HFFc6 (cell line): ENCODE data around the gene SLC25A48. TPM values are rescaled to one million over a fixed set of nuclear protein-coding genes. Genes with fewer than 3 reads are reported as not detected.

Experiments used
- DNase-seq: peaks from one replicate; pipeline ENCODE4 v3.0.0-alpha.2; 2018
- H3K27ac Mint-ChIP-seq: 2 replicates; pipeline ENCODE4 v1.8.0; 2020; ENCODE audit warnings: mild to moderate bottlenecking, mixed read lengths
- H3K27me3 Mint-ChIP-seq: 2 replicates; pipeline ENCODE4 v1.8.0; 2021; ENCODE audit warnings: mild to moderate bottlenecking, moderate library complexity, mixed read lengths; ENCODE audit not compliant: insufficient read depth
- H3K36me3 Mint-ChIP-seq: 2 replicates; pipeline ENCODE4 v1.8.0; 2021; ENCODE audit warnings: low read depth, mixed read lengths
- H3K4me1 Mint-ChIP-seq: 2 replicates; pipeline ENCODE4 v1.8.0; 2020; ENCODE audit warnings: low read depth, mixed read lengths
- H3K4me3 Mint-ChIP-seq: 2 replicates; pipeline ENCODE4 v1.8.0; 2020; ENCODE audit warnings: mild to moderate bottlenecking, moderate library complexity, mixed read lengths
- H3K9me3 Mint-ChIP-seq: 2 replicates; pipeline ENCODE4 v1.8.0; 2020; ENCODE audit warnings: mild to moderate bottlenecking, mixed read lengths
- total RNA-seq, 6 experiments: library from RNA; stranded (reverse); fragmentation: NEBNext Ultra II Directional; extraction: Animal tissue kit (Norgen Biotek cat#: 25700); gene quantifications; 2 replicates in 1 of 6; 3 replicates in 5 of 6; pipeline ENCODE4 v1.2.3, GENCODE V29; 2021
- TF ChIP-seq, protein P1 (sequence below): fragments of 200-600 bp; sonication (generic); IDR thresholded peaks from 2 replicates; pipeline ENCODE4 v1.5.0; 2021; ENCODE audit warnings: antibody characterized with exemption, mild to moderate bottlenecking

SLC25A48 gene
- total RNA-seq, 6 experiments from 2014 or later = not detected

- no peaks in the 10 kb centered on the region for H3K4me1 Mint-ChIP-seq
- H3K4me3 Mint-ChIP-seq = no peak overlapping the region
- TF ChIP-seq, protein P1, sequence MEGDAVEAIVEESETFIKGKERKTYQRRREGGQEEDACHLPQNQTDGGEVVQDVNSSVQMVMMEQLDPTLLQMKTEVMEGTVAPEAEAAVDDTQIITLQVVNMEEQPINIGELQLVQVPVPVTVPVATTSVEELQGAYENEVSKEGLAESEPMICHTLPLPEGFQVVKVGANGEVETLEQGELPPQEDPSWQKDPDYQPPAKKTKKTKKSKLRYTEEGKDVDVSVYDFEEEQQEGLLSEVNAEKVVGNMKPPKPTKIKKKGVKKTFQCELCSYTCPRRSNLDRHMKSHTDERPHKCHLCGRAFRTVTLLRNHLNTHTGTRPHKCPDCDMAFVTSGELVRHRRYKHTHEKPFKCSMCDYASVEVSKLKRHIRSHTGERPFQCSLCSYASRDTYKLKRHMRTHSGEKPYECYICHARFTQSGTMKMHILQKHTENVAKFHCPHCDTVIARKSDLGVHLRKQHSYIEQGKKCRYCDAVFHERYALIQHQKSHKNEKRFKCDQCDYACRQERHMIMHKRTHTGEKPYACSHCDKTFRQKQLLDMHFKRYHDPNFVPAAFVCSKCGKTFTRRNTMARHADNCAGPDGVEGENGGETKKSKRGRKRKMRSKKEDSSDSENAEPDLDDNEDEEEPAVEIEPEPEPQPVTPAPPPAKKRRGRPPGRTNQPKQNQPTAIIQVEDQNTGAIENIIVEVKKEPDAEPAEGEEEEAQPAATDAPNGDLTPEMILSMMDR = no peak
- no peaks in the 10 kb centered on the region for H3K36me3 Mint-ChIP-seq
- H3K9me3 Mint-ChIP-seq = no peaks in the 10 kb centered on the region
- H3K27me3 Mint-ChIP-seq = peaks cover 10% of the 10 kb centered on the region
- no peak for DNase-seq
- H3K27ac Mint-ChIP-seq = no peak overlapping the region
Measured at GRCh38 chr5:135814316-135814715, 20.1 kb upstream of the SLC25A48 start.

DNA sequence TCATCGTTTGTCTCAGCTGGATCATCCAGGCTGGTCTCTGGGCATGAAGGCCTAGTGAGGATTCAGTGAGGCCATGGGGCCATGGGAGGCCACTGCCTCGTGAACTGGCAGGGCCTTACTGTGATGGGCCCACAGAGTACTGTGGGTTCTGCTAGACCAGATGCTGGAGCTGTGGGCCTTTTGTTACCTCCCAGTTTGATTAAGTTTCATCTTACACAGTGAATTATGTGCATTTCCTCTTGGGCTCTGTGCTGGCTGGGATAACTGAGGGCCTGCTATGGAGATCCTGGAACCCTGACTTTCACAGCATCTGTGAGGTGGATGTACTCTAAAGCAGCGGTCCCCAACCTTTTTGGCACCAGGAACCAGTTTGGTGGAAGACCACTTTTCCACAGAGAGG, 19.7 kb upstream of the SLC25A48 start:
- no peaks in the 10 kb centered on the region for H3K4me1 Mint-ChIP-seq
- DNase-seq = no peak
- no peak overlapping the region for H3K27ac Mint-ChIP-seq
- TF ChIP-seq, protein P1 = no peak
- no peak overlapping the region for H3K4me3 Mint-ChIP-seq
- H3K9me3 Mint-ChIP-seq = no peaks in the 10 kb centered on the region
- H3K27me3 Mint-ChIP-seq = peaks cover 10% of the 10 kb centered on the region
- H3K36me3 Mint-ChIP-seq = no peaks in the 10 kb centered on the region

GRCh38 chr5:135821061-135821801, 13.2 kb upstream of the SLC25A48 start:
- DNase-seq = no peak
- no peak overlapping the region for H3K4me3 Mint-ChIP-seq
- no peaks in the 10 kb centered on the region for H3K4me1 Mint-ChIP-seq
- no peaks in the 10 kb centered on the region for H3K9me3 Mint-ChIP-seq
- H3K27ac Mint-ChIP-seq = no peak overlapping the region
- TF ChIP-seq, protein P1 = no peak
- H3K36me3 Mint-ChIP-seq = no peaks in the 10 kb centered on the region
- H3K27me3 Mint-ChIP-seq = peaks cover 14% of the 10 kb centered on the region

DNA sequence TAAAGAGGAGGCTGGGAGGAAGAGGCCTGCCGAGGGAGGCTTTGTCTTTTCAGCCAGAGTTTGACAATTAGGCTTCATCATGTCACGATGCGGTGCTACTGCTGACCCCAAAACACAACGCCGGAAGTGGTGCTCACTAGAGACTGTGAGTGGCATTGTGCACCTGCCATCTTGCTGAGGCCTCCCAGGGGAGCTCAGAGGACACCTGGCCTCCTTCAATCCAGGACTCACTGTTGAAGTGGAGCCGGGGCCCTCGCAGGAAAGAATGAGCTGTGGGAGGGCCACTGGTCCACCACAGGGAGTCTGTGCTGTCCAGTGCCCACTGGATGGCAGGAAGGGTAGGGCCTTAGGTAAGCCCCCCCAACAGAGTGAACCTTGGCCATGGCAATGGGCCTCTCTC, 12.7 kb upstream of the SLC25A48 start:
- Mint-ChIP-seq H3K9me3 (no peaks in the 10 kb centered on the region), H3K27ac (no peak overlapping the region), H3K36me3 (no peaks in the 10 kb centered on the region), H3K4me3 (no peak overlapping the region), H3K27me3 (peaks cover 19% of the 10 kb centered on the region), H3K4me1 (no peaks in the 10 kb centered on the region)
- DNase-seq = no peak
- TF ChIP-seq, protein P1 = no peak

DNA sequence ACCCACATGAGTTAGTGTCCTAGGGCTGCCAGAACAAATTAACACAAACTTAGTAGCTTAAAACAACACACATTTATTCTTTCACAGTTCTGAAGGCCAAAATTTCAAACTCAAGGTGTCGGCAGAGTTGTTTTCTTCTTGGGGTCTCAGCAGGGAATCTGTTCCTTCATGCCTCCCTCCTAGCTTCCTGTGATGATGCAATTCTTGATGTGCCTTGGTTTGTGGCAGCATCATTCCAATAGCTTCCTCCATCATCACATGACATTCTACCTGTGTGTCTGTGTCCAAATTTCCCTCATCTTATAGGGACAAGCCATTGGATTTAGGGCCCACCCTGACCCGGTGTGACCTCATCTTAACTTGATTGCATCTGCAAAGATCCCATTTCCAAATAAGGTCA, 12.2 kb upstream of the SLC25A48 start:
- Mint-ChIP-seq H3K4me1 (no peaks in the 10 kb centered on the region), H3K27ac (no peak overlapping the region)
- no peak for DNase-seq

More for the DNA sequence above, 12.2 kb upstream of the SLC25A48 start:
- TF ChIP-seq, protein P1 = no peak
- H3K9me3 Mint-ChIP-seq = no peaks in the 10 kb centered on the region
- H3K4me3 Mint-ChIP-seq = no peak overlapping the region
- H3K27me3 Mint-ChIP-seq = peaks cover 21% of the 10 kb centered on the region
- H3K36me3 Mint-ChIP-seq = no peaks in the 10 kb centered on the region
